Neural progenitor cell (in vitro differentiated cells): ENCODE results near the gene IYD.

ENCODE experiments used
- EZH2phosphoT487 ChIP-seq: fragments of 200-600 bp; sonication (generic); IDR thresholded peaks from 2 replicates; pipeline ENCODE4 v1.6.1; 2017; ENCODE audit warnings: antibody characterized with exemption
- TF ChIP-seq, protein P1 (sequence below): fragments of 200-600 bp; sonication (generic); IDR thresholded peaks from 2 replicates; pipeline ENCODE4 v1.5.1; 2017; ENCODE audit warnings: antibody characterized with exemption, mild to moderate bottlenecking

DNA sequence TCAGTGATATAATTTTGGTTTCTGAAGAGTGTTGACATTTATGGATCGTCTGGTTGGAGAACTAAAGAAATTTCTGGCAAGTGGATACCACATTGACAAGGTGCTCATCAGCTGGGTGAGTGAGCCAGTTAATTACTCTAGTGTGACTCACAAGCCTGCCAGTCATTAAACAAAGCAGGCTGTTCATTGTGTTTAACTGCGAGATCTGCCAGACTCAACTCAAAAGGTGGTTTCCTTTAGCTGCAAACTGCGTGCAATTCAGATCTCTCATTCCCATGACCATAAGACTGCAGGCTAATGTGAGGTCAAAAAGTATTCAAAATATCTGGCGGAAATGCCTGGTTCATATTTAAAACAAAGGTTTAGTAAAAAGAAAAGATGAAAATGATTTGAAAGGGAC lies 32.5 kb upstream of the IYD start:
- TF ChIP-seq, protein P1, sequence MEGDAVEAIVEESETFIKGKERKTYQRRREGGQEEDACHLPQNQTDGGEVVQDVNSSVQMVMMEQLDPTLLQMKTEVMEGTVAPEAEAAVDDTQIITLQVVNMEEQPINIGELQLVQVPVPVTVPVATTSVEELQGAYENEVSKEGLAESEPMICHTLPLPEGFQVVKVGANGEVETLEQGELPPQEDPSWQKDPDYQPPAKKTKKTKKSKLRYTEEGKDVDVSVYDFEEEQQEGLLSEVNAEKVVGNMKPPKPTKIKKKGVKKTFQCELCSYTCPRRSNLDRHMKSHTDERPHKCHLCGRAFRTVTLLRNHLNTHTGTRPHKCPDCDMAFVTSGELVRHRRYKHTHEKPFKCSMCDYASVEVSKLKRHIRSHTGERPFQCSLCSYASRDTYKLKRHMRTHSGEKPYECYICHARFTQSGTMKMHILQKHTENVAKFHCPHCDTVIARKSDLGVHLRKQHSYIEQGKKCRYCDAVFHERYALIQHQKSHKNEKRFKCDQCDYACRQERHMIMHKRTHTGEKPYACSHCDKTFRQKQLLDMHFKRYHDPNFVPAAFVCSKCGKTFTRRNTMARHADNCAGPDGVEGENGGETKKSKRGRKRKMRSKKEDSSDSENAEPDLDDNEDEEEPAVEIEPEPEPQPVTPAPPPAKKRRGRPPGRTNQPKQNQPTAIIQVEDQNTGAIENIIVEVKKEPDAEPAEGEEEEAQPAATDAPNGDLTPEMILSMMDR: no peak
- TF ChIP-seq EZH2phosphoT487: no peak
